HG03135 (cell line): ENCODE data around the gene PRAMEF5.
"Not testable (repeated sequence)": the region's sequence is repeated elsewhere in the genome, so short reads cannot be mapped to it uniquely, and the experiment has no call there.

ENCODE experiments used
- ATAC-seq: cut with Tn5 transposase; IDR thresholded peaks from one replicate; pipeline ENCODE4 v1.9.1; 2021; ENCODE audit warnings: mild to moderate bottlenecking, moderate library complexity; ENCODE audit not compliant: unreplicated experiment

Gene PRAMEF5

DNA sequence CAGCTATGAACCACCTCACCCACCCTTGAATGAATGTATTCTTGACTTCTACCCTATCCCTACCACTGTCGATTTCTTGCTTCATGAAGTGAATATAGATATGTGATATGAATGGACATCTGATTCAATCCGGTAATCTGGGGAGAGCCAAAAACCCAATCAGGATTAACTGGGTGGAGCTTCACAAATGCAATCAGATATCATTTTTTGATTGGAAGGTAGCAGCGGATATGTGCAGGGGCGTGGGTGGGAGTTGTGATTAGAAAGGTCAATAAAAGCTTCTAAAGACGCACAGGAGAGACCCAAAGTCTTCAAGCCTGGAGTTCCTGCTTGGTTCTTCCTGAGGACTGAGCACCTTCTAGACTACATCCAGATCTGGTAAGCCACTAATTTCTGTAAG is at the start of gene PRAMEF5:
Gene PRAMEF5, plus strand, starts transcription at position 301 of the 400 bp plus-strand sequence. CDS start 5,071 bp downstream, outside the sequence.
- not testable (repeated sequence) for ATAC-seq

DNA sequence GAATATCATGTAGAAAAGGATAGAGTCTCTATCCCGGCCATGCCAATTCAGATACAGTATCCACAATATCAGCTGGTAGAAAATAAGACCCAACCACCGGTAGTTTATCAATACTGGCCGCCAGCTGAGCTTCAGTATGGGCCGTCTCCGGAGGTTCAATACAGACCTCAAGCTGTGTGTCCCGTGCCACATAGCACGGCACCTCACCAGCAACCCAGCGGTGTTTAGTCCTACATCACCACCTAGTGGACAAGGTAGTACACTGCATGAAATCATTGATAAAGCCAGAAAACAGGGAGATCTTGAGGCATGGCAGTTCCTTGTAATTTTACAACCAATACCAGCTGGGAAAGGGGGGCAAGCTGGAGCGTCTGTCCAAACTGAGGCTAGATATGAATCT is 45.3 kb upstream of the PRAMEF5 start:
- not testable (repeated sequence) for ATAC-seq

DNA sequence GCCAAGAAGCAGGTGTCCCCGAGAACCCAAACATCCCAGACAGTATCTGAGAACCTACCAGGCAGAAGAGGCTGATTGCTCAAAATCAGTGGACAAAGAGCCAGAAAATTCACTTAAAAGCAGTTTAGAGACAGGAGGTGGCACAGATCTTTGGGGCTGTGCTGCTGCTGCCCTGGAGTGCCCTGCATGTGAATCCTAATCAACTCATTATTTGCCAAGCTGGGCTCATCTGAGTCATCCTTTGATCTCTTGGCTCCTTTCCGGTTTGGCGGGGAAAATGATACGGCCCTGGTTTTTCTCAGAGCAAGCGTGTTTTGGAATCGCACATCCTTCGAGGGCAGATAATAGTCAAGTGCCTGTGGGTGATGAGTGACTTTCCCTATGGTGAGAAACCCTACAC is 37.4 kb upstream of the PRAMEF5 start:
- not testable (repeated sequence) for ATAC-seq

DNA sequence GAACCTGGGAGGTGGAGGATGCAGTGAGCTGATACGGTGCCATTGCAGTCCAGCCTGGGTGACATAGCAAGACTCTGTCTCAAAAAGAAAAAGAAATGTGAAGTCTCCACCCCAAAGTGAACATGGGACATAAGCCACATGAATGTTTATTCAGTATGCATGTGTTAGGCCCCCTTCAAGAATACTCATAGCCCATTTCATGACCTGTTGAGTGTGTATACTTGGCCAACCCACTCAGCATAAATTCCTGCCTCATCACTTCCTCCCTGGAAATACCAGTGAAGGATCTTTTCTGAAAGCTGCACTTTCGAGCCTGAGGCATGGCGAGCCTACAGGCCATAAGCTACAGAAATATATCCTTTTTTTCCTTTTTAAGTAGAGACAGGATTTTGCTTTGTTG is 34.8 kb upstream of the PRAMEF5 start:
- ATAC-seq, result not testable (repeated sequence)

DNA sequence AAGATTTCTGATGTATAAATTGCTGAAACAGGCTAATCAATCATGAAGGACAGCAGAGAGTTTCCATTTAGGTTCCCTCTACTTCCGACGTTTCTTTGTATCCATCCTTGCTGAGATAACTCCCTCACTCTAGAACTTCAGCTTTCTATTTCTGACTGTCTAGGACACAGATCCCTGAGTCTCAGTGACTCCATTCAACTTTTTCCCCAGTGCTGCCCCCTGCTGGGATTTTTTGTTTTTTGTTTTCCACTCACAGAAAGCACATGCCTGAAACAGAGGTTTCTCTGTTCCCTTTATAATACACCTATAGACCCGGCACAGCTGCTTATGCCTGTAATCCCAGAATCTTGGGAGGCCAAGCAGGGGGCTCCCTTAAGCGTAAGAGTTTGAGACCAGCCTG is 31.2 kb upstream of the PRAMEF5 start:
- not testable (repeated sequence) for ATAC-seq

DNA sequence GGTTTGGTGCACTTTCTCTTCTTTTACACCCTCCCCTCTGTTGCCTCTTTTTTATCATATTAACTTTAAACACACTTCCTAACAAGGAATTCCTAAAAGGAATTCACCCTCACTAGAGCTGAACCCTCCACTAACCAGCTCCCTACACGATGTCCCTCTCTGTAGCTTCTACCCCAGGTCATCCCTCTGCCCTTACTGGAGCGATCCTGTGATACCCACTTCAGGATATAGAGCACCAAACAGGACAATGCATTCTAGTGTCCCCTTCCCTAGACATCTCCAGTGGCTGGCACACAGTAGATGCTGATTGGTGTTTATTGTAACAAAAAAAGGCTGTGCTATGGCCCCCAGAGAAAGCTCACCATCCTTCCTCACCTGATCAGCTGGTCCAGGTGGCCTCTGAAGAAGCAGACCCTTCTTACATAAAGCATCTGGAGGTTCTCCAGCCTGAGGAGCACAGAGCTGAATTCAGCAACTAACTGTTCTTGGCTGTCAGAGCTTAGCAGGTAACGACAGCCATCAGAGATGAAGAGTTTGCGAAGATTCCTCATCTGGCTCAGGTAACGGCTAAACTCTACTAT is 29.4 kb upstream of the PRAMEF5 start:
- no peak for ATAC-seq

DNA sequence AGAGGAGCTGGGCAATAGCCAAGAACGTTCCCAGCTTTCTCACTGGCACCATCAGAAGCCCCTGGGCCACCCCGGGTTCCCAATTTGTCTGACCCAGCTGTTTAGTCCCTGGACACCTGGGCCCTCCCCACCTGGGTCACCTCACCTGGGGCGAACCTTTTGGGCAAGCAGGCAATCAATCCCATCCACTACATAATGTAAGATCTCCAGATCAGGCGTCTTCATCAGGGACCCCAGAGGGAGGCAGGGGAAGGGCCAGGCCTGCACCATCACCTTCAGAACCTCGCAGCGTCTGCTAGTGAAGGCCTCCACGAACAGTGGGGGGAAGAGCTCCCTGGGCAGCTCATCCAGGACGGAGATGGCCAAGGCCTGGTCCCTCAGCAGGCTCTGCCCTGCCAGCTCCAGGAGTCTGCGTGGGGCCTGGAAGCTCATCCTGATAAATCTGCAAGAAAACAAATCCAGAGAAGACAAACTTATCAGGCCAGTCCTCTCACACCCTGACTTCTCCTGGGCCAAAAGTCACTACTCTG is 28.3 kb upstream of the PRAMEF5 start, which contains the start of gene PRAMEF18:
Gene PRAMEF18, minus strand, starts transcription at position 480 of the 530 bp plus-strand sequence. Its CDS starts 48 bp downstream, at position 432.
- not testable (repeated sequence) for ATAC-seq

DNA sequence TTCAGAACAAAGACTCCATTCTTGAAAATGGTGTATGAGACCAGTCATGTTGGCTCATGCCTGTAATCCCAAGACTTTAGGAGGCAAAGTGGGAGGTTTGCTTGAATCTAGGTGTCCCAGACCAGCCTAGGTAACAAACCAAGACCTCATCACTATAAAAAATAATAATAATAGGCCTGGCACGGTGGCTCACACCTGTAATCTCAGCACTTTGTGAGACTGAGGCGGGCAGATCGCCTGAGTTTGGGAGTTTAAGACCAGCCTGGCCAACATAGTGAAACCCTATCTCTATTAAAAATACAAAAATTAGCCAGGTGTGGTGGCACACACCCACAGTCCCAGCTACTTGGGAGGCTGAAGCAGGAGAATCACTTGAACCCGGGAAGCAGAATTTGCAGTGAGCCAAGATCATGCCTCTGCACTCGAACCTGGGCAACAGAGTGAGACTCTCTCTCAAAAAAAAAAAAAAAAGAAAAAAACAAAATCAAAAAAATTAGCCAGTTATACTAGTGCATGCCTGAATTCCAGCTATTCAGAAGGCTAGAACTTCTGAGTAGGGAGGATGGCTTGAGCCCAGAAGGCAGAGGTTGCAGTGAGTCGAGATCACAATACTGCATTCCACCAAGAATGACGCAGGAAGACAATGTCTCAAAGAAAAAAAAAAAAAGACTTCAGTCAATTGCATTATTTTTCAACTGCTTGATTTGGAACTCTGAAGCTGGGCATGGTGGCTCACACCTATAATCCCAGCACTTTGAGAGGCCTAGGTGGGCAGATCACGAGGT is 26.5 kb upstream of the PRAMEF5 start:
- not testable (repeated sequence) for ATAC-seq

DNA sequence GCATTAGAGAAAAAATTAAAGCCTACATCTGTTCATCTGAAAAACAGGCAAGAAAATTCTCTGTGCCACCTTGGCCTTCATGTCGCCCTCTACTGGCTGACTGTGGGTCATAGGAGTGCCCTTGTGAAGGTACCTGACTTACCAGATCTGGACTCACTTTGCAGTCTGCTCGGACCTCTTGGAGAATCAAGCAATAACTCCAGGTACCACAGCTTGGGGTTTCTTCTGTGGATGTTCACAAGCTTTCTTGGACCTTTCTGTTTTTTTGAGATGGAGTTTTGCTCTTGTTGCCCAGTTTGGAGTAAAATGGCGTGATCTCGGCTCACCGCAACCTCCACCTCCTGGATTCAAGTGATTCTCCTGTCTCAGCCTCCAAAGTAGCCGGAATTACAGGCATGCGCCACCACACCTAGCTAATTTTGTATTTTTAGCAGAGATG is 25.6 kb upstream of the PRAMEF5 start:
- ATAC-seq, result no peak

DNA sequence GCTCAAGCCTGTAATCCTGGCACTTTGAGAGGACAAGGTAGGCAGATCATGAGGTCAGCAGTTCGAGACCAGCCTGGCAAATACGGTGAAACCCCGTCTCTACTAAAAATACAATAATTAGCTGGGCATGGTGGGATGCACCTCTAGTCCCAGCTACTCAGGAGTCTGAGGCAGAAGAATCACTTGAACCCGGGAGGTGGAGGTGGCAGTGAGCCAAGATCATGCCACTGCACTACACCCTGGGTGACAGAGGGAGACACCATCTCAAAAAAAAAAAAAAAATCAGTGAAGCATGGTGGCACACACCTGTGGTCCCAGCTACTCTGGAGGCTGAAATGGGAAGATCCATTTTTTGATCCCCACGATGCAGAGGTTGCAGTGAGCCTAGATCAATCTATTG is 23.9 kb upstream of the PRAMEF5 start:
- not testable (repeated sequence) for ATAC-seq

DNA sequence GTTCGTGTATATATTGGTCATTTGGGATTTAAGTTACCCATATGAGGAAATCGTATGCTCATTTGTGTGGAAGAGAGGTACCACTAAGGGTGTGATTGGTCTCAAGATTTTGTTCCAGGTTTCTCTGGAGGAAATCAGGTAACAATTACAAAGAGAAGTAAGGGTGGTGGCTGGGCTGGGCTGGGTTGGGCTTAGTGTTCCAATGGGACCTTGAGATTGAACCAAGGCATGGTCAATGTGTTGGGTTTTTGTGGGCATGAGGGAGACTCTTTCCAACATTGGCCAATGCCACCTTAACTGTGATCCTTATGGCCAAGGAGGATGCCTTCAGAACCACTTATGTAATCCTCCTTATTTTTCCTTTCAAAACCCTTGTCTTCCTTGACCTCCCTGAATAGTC is 23.4 kb upstream of the PRAMEF5 start:
- ATAC-seq, result not testable (repeated sequence)

DNA sequence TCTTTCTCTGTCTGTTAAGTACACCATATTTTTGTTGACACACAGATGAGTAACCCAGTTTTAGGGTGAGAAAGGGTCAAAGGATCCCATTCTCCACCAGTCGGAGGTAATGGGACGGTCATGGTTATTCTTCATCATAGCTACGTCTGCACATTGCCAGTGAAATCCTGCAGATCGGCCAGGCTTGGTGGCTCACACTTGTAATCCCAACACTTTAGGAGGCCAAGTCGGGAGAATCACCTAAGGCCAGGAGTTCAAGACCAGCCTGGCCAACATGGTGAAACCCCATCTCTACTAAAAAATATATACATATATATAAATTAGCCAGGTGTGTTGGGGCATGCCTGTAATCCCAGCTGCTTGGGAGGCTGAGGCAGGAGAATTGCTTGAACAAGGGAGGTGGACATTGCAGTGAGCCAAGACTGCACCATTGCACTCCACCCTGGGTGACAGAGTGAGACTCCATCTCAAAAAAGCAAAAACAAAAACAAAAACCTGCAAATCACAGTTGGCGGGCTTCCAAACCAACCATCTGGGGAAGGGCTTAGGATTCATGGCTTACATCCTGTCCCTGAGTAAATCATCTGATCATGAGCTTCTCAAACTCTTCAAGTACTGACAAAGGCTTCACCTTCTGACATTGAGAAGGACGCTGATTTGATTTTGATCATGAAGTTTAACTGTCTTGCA is 22.8 kb upstream of the PRAMEF5 start:
- not testable (repeated sequence) for ATAC-seq

DNA sequence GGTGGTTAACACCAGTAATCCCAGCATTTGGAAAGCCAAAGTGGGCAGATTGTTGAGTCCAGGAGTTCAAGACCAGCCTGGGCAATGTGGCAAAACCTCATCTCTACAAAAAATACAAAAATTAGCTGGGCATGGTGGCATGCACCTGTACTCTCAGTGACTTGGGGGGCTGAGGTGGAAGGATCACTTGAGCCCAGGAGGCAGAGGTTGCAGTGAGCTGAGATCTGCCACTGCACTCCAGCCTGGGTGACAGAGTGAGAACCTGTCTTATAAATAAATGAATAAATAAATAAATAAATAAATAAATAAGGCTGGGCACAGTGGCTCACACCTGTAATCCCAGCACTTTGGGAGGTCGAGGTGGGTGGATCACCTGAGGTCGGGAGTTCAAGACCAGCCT is 21.9 kb upstream of the PRAMEF5 start:
- ATAC-seq, result not testable (repeated sequence)

DNA sequence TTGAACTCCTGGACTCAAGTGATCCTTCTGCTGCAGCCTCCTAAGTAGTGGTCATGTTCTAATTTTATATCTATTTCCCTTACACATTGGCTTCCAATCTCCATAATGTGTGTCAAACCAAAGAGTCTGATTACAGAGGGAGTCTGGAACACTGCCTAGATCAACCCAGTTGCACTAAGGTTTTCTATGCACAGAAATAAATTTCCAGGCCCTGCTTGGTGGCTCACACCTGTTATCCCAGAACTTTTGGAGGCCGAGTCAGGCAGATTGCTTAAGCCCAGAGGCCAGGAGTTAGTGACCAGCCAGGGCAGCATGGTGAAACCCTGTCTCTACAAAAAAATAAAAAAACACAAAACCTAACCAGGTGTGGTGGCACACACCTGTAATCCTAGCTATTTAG is 19.9 kb upstream of the PRAMEF5 start:
- ATAC-seq, result not testable (repeated sequence)

DNA sequence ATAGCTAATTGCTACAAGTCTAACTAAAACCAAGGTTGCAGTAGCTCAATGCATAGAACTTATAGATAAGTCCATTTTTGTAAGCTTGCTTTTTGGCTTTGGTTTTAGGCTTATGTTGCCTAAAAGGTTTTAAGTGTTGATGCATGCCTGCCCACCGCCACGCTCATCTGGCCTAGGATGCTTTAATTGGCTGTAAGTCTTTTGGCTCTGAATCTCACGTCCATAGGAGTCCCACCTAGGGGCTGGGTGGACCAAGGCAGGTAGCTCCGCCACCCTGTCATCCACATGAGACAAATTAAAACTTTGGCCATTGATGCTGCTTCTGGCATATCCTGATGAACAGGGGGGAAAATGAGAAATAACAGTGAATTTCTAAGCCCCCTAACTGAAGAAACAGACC is 16.4 kb upstream of the PRAMEF5 start:
- ATAC-seq, result not testable (repeated sequence)

DNA sequence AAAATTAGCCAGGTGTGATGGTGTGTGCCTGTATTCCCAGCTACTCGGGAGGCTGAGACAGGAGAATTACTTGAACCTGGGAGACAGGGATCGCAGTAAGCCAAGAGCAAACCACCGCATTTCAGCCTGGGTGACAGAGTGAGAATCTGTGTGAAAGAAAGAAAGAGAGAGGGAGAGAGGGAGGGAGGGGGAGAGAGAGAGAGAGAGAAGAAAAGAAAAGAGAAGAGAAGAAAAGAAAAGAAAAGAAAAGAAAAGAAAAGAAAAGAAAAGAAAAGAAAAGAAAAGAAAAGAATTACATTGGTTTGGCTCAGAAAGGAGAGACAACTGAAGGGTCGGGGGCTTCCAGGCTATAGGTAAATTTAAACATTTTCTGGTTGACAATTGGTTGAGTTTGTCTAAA is 14.4 kb upstream of the PRAMEF5 start:
- not testable (repeated sequence) for ATAC-seq

DNA sequence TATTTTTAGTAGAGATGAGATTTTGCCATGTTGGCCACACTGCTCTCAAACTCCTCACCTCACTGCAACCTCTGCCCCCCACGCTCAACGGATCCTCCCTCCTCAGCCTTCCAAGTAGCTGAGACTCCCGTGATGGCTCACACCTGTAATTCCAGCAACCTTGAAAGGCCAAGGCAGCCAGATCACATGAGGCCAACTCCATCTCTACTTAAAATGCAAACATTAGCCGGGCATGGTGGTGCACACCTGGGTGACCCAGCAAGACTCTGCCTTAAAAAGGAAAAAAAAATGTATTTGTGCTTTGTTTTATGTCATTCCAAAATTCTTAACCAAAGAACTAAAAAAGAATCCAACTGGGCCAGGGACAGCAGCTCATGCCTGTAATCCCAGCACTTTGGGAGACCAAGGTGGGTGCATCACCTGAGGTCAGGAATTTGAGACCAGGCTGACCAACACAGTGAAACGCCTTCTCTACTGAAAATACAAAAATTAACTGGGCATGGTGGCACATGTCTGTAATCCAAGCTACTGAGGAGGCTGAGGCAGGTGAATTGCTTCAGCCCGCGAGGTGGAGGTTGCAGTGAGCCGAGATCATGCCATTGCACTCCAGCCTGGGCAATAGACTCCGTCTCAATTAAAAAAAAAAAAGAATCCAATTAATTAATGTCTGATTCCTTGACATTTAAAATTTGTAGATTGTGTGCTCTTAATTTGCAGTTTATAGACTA is 10.3 kb upstream of the PRAMEF5 start:
- not testable (repeated sequence) for ATAC-seq

DNA sequence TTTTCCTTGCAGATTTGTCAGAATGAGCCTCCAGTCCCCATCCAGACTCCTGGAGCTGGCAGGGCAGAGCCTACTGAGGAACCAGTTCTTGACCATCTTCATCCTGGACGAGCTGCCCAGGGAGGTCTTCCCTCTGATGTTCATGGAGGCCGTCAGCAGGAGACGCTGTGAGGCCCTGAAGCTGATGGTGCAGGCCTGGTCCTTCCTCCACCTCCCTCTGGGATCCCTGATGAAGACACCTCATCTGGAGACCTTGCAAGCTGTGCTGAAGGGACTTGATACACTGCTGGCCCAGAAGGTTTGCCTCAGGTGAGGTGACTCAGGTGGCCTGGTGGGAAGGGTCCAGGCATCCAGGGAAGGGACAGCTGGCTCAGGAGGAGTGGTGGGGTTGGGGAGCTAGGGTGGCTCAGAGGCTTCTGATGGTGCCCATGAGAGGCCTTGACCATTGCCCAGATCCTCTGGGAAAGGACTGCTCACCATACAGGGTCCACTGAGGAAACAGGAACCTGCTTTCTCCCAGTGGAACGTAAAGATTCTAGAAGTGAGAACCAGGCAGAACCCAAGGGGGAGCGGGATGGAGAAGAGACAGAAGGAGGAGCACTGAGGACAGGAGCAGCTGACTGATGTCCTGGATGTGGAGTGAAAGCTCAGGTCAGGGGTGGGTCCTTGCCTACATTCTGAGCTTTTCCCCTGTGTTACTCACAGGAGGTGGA is 8.0 kb upstream of the PRAMEF5 start:
- not testable (repeated sequence) for ATAC-seq

DNA sequence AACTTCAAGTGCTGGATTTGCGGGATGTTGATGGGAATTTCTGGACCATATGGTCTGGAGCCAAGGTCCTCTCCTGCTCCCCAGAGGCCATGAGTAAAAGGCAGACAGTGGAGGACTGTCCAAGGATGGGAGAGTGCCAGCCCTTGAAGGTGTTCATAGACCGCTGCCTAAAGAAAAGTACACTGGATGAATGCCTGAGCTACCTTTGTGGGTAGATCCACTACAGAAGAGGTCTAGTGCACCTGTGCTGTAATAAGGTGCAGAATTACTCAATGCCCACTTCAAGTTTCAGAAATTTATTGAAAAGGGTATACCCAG is 7.5 kb upstream of the PRAMEF5 start:
- ATAC-seq, result not testable (repeated sequence)

DNA sequence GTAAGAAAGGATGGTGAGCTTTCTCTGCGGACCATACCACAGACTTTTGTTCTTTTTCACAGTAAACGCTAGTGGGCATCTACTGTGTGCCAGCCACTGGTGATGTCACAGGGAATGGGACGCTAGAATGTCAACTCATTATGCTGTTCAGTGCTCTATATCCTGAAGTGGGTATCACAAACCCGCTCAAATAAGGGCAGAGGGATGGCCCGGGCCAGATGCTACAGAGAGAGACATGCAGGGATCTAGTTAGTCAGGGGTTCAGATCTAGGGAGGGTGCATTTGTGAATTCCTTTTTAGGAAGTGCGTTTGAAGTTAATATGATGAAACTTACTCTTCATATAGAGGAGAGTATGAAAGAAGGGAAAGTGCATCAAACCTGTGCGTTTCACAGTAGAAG is 6.9 kb upstream of the PRAMEF5 start:
- ATAC-seq, result not testable (repeated sequence)
